MV-4-11 (cell line): ENCODE results near the gene CYP2A6.

Source experiments
- DNase-seq: peaks from one replicate; lab custom pipeline; 2025; lab: John Stamatoyannopoulos, UW

Gene CYP2A6

GRCh38 chr19:40801426-40802299 lies 48.6 kb downstream of the CYP2A6 start:
- DNase-seq = no peak

DNA sequence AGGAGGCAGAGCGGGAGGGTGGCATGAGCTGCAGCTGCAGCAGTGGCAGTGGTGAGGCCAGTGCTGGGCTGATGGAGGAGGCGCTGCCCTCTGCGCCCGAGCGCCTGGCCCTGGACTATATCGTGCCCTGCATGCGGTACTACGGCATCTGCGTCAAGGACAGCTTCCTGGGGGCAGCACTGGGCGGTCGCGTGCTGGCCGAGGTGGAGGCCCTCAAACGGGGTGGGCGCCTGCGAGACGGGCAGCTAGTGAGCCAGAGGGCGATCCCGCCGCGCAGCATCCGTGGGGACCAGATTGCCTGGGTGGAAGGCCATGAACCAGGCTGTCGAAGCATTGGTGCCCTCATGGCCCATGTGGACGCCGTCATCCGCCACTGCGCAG lies 49.3 kb downstream of the CYP2A6 start:
- DNase-seq = no peak

- no peak for DNase-seq
These were observed 49.8 kb downstream of the CYP2A6 start for GRCh38 chr19:40800339-40800996.

- DNase-seq = no peak
These were observed 50.5 kb downstream of the CYP2A6 start for GRCh38 chr19:40799558-40800338.

DNA sequence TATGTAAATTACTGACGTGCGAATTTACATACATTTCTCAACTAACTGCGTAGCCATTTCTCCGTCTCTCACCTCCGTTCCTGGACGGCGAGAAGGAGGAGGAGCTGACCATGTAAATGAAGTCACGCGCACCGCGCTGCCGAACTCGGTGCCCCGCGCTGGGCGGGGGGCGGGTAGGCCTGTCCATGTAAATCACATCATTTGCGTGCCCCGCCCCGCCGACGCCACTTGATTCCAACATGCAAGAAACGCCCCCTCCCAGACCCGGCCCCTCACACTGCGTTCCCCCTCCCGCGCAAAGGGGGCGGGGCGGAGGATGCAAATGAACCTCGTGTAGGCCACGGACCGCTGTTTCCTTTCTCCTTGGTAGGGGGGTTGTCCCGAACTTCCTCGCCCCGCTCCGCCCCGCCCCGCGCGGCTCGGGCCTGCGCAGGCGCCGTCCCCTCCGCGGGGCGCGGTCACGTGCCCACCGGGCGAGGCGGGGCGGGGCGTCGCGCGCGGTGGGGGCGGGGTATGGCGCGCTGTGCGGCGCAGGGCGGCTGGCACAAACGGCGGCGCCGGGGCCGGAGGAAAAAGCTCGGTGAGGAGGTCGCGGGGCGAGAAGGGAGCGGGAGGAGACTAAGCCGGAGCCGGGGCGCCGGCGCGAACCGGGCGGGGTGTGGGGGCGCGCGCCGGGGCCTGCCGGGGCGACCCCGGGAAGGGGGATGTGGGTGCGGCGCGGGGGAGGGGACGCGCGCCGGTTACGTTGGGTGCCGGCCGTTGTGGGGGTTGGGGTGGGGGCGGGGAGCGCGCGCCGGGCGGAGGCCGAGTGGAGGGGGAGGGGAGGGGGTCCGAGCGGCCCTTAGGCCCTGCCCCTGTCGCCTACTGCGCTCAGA lies 51.3 kb downstream of the CYP2A6 start, which contains the start of gene EGLN2:
EGLN2 (plus strand) TSS at position 509 of the 875 bp plus-strand sequence. CDS start 1,382 bp downstream, outside the sequence.
- peak; percentile 100 for DNase-seq

DNA sequence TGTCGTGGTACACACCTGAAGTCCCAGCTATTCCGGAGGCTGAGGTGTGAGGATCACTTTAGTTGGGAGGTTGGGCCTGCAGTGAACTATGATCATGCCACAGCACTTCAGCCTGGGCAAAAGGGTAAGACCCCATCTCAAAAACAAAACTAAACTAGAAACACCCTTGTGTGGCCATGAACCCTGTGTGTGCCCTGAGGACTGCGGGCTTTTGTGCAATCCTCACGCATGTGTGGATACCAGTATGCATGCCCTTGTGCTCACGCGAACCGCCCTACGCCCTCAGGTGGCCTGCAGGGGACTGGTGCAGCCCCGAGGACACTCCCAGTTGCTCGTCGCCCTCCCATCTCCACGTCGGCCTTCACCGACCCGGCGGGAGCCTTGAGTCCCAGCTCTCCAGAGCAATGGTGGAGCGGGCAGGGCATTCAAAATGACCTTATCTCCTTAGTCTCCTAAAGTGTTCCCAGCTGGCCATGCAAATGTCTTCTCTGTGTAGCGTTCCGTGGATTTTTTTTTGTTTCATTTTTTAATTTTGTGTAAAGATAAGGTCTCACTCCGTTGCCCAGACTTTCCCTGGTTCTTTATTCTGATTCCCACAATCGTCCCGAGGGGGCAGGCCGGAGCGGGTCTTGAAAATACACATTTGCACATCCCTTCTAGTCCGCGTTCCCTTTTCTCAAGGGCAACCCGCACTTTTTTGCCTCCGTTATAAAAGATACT lies 52.1 kb downstream of the CYP2A6 start:
- peak; percentile 94 for DNase-seq

- DNase-seq = no peak
These were observed 52.9 kb downstream of the CYP2A6 start for GRCh38 chr19:40797166-40797962.
